ENCODE measurements around the gene LDB3.
"Not testable (repeated sequence)": the region's sequence is repeated elsewhere in the genome, so short reads cannot be mapped to it uniquely, and the experiment has no call there.

Gene LDB3

DNA sequence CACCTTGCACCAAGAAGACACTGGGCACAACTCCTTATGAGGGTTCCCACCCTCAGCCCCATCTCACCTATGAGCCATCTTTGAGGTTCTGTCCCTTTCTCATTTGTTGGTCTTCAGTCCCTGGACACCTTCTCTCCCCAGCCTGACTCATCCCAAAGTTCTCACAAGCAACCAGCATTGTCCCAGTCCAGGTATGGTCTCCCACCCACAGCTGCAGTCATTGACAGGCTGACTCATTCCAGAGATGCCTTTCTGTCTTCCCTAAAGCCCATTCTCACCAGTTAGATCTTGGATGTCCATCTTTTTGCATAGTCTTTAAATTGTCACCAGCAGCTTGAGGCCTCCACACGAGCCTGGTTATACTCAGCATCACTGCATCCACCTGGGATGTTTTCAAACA lies 61.4 kb downstream of the LDB3 start:
- Histone ChIP-seq H3K4me3 (ENCODE audit: low read length) (no peak overlapping the region), H3K4me1 (ENCODE audit: insufficient read depth, low read length) (no peaks in the 10 kb centered on the region), H2AFZ (ENCODE audit: low read depth, low read length) (no peak overlapping the region), H3K27me3 (ENCODE audit: insufficient read depth, low read length) (no peaks in the 10 kb centered on the region), H3K9me3 (ENCODE audit: low read length) (no peaks in the 10 kb centered on the region), H3K36me3 (ENCODE audit: insufficient read depth, low read length) (no peaks in the 10 kb centered on the region)

- Histone ChIP-seq H3K9me3 (ENCODE audit: low read length) (no peaks in the 10 kb centered on the region), H2AFZ (ENCODE audit: low read depth, low read length) (no peak overlapping the region), H3K4me1 (ENCODE audit: insufficient read depth, low read length) (no peaks in the 10 kb centered on the region), H3K4me3 (ENCODE audit: low read length) (no peak overlapping the region), H3K36me3 (ENCODE audit: insufficient read depth, low read length) (no peaks in the 10 kb centered on the region), H3K27me3 (ENCODE audit: insufficient read depth, low read length) (no peaks in the 10 kb centered on the region)
Observed at GRCh38 chr10:86730227-86730626, 61.9 kb downstream of the LDB3 start.

DNA sequence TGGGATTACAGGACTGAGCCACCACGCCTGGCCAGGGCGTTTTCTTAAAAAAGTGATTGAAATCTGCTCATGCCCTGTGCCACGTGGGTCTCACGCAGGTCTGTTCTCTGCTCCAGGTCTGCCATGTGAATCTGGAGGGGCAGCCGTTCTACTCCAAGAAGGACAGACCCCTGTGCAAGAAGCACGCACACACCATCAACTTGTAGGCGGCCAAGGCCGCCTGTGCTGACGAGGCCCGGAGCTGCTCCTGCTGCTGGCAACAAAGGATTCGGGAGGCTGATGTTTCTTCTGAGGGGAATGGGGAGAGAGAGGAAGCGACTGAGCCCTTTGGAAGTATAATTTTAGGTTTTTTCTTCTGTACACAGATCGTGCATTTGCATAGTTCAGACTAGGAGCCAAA lies 64.5 kb downstream of the LDB3 start:
- Histone ChIP-seq H3K27me3 (ENCODE audit: insufficient read depth, low read length) (no peaks in the 10 kb centered on the region), H3K9me3 (ENCODE audit: low read length) (no peaks in the 10 kb centered on the region), H3K4me1 (ENCODE audit: insufficient read depth, low read length) (no peaks in the 10 kb centered on the region), H3K4me3 (ENCODE audit: low read length) (no peak overlapping the region), H3K36me3 (ENCODE audit: insufficient read depth, low read length) (no peaks in the 10 kb centered on the region), H2AFZ (ENCODE audit: low read depth, low read length) (no peak overlapping the region)

DNA sequence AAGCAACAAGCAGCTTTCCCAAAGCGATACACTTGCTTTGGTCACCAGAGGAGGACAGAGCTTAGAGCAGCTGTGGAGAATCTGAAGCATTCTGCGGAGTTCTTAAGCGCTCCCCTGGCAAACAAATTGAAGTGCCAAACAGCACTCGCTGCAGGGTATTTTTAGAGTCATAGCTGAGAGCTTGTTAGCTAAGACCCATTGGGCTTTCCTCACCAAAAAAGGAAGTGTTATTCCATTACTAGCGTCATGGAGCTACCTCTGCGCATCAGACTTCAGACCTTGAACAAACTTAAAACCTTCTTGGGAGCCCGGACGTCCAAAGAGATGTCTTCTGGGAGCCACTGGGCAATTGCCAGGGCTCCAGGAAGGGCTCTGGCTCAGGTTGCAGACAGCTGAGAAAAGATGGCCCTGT lies 65.0 kb downstream of the LDB3 start:
- H2AFZ ChIP-seq (ENCODE audit: low read depth, low read length) = no peak overlapping the region
- no peaks in the 10 kb centered on the region for H3K9me3 ChIP-seq (ENCODE audit: low read length)
- no peaks in the 10 kb centered on the region for H3K27me3 ChIP-seq (ENCODE audit: insufficient read depth, low read length)
- H3K4me1 ChIP-seq (ENCODE audit: insufficient read depth, low read length) = no peaks in the 10 kb centered on the region
- H3K36me3 ChIP-seq (ENCODE audit: insufficient read depth, low read length) = no peaks in the 10 kb centered on the region
- no peak overlapping the region for H3K4me3 ChIP-seq (ENCODE audit: low read length)

GRCh38 chr10:86734207-86734988 lies 66.1 kb downstream of the LDB3 start:
- no peaks in the 10 kb centered on the region for H3K9me3 ChIP-seq (ENCODE audit: low read length)
- no peaks in the 10 kb centered on the region for H3K27me3 ChIP-seq (ENCODE audit: insufficient read depth, low read length)
- no peaks in the 10 kb centered on the region for H3K36me3 ChIP-seq (ENCODE audit: insufficient read depth, low read length)
- H2AFZ ChIP-seq (ENCODE audit: low read depth, low read length) = no peak overlapping the region
- no peak overlapping the region for H3K4me3 ChIP-seq (ENCODE audit: low read length)
- H3K4me1 ChIP-seq (ENCODE audit: insufficient read depth, low read length) = no peaks in the 10 kb centered on the region

- H2AFZ ChIP-seq (ENCODE audit: low read depth, low read length); H3K4me3 ChIP-seq (ENCODE audit: low read length); H3K4me1 ChIP-seq (ENCODE audit: insufficient read depth, low read length); H3K9me3 ChIP-seq (ENCODE audit: low read length); H3K36me3 ChIP-seq (ENCODE audit: insufficient read depth, low read length); H3K27me3 ChIP-seq (ENCODE audit: insufficient read depth, low read length): not testable (repeated sequence)
Observed at GRCh38 chr10:86735278-86735677, 67.0 kb downstream of the LDB3 start.

DNA sequence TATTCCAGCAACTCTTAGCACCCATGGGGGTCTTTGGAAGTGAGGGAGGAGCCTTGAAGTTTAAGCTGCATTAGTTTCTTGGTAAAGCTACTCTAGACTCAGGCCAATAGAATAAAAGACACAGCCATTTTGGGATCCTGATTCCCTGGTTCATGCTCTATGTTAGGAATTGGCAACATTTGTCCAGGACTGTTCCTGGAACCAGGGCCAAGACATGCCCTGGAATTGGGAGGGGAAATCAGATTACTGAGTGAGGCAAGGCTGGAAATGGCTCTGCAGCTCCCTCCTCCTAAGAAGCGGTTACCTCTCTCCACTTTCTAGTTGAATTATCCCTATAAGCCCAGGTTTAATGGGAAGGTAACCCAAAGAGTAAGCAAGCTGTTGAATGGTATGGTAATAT lies 73.9 kb downstream of the LDB3 start:
- H3K36me3 ChIP-seq (ENCODE audit: insufficient read depth, low read length) = no peaks in the 10 kb centered on the region
- no peaks in the 10 kb centered on the region for H3K9me3 ChIP-seq (ENCODE audit: low read length)
- H3K27me3 ChIP-seq (ENCODE audit: insufficient read depth, low read length) = no peaks in the 10 kb centered on the region
- H3K4me1 ChIP-seq (ENCODE audit: insufficient read depth, low read length) = no peaks in the 10 kb centered on the region
- no peak overlapping the region for H3K4me3 ChIP-seq (ENCODE audit: low read length)
- no peak overlapping the region for H2AFZ ChIP-seq (ENCODE audit: low read depth, low read length)

DNA sequence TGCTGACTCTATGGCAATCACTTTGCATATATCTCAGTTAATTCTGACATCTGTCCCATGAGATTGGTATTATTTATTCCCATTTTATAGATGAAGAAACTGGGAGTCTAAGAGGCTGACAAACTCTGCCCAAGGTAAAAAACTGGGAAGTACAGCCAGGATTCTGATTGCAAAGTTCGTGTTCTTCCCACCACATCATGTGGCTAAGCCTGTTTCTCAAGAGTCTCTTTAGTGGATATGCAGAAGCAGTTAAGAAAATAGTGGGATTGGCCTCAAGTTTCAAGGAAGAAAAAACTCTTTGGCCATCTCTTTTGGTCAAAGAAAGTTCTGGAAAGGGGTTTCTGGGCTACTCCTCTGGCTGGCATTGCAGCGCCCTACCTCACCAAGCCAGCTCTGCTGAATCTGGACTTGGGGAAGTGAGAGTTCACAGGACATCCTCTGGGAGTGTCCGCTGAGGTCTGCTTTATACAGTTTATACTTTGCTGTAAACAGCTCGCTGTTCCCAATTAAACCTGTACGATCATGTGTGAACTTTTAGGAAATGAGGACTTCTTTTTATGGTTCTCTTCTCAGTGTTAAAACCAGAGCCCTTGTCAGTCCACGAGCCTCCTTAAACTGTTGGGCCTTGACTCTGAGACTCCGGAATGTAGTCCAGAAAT lies 75.9 kb downstream of the LDB3 start:
- H3K27me3 ChIP-seq (ENCODE audit: insufficient read depth, low read length) = no peaks in the 10 kb centered on the region
- peaks cover 5% of the 10 kb centered on the region for H3K4me1 ChIP-seq (ENCODE audit: insufficient read depth, low read length)
- no peak overlapping the region for H3K4me3 ChIP-seq (ENCODE audit: low read length)
- H2AFZ ChIP-seq (ENCODE audit: low read depth, low read length) = no peak overlapping the region
- no peaks in the 10 kb centered on the region for H3K36me3 ChIP-seq (ENCODE audit: insufficient read depth, low read length)
- H3K9me3 ChIP-seq (ENCODE audit: low read length) = no peaks in the 10 kb centered on the region

DNA sequence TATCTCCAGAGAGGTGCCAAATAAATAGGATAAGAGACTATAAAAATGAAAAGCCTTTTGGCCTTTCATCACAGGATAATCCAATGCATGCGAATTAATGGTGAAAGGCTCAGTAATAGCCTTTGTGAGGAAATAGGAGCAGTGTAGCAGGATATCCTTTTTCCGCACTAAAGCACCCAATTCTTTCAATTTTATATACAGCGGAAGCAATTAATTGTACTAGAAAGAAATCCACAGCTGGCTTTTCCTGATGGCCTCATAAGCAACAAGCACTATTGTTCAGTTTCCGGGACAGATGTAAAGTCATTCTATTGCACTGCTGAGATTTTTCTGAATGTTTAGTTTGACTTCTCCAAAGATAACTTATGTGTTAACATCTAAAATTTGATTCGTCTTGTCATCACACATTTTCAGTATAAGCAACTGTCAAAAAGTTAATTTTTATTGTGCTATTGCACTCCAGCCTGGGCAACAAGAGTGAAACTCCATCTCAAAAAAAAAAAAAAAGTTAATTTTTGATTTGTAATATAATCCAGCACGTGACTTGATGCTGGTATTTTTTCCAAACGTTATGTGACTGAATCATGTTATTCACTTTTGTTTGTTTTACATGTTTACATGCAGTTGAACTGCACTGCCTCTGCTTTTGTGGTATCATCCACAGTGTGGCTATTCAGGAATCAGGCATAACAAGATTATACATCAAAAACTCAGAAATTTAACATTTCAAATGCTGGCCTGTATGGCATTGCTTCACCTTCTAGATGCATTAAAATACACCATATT lies 79.7 kb downstream of the LDB3 start:
- Histone ChIP-seq H3K9me3 (ENCODE audit: low read length) (no peaks in the 10 kb centered on the region), H3K4me1 (ENCODE audit: insufficient read depth, low read length) (peaks cover 7% of the 10 kb centered on the region), H3K36me3 (ENCODE audit: insufficient read depth, low read length) (no peaks in the 10 kb centered on the region), H2AFZ (ENCODE audit: low read depth, low read length) (no peak overlapping the region), H3K27me3 (ENCODE audit: insufficient read depth, low read length) (no peaks in the 10 kb centered on the region), H3K4me3 (ENCODE audit: low read length) (no peak overlapping the region)

- H3K4me3 ChIP-seq (ENCODE audit: low read length) = no peak overlapping the region
- H3K27me3 ChIP-seq (ENCODE audit: insufficient read depth, low read length) = no peaks in the 10 kb centered on the region
- H3K9me3 ChIP-seq (ENCODE audit: low read length) = no peaks in the 10 kb centered on the region
- H3K36me3 ChIP-seq (ENCODE audit: insufficient read depth, low read length) = no peaks in the 10 kb centered on the region
- peaks cover 10% of the 10 kb centered on the region for H3K4me1 ChIP-seq (ENCODE audit: insufficient read depth, low read length)
- no peak overlapping the region for H2AFZ ChIP-seq (ENCODE audit: low read depth, low read length)
Observed at GRCh38 chr10:86749854-86750253, 81.5 kb downstream of the LDB3 start.

- H3K4me3 ChIP-seq (ENCODE audit: low read length) = no peak overlapping the region
- no peaks in the 10 kb centered on the region for H3K9me3 ChIP-seq (ENCODE audit: low read length)
- peaks cover 10% of the 10 kb centered on the region for H3K4me1 ChIP-seq (ENCODE audit: insufficient read depth, low read length)
- H3K36me3 ChIP-seq (ENCODE audit: insufficient read depth, low read length) = no peaks in the 10 kb centered on the region
- no peak overlapping the region for H2AFZ ChIP-seq (ENCODE audit: low read depth, low read length)
- no peaks in the 10 kb centered on the region for H3K27me3 ChIP-seq (ENCODE audit: insufficient read depth, low read length)
Observed at GRCh38 chr10:86751477-86751876, 83.2 kb downstream of the LDB3 start.

DNA sequence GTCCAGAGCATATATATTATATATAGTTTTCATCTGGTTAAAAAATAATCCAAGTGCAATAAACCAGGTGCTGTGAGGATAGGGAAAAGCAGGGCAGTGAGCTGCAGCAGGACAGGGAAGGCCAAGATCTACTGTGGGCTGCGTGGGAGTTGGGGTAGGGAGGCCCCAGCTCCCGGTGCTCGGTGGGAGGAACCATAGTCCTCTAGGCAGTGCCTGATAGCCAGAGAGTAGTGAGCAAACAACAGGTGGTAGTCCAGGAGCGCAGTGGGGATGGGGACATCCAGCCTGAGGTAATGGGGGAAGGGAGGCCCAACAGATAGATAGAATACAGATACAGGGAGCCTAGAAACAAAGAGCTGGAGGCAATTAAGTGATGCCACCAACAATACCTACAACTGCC lies 84.0 kb downstream of the LDB3 start:
- Histone ChIP-seq H2AFZ (ENCODE audit: low read depth, low read length) (no peak overlapping the region), H3K36me3 (ENCODE audit: insufficient read depth, low read length) (no peaks in the 10 kb centered on the region), H3K4me1 (ENCODE audit: insufficient read depth, low read length) (peaks cover 10% of the 10 kb centered on the region), H3K4me3 (ENCODE audit: low read length) (no peak overlapping the region), H3K9me3 (ENCODE audit: low read length) (no peaks in the 10 kb centered on the region), H3K27me3 (ENCODE audit: insufficient read depth, low read length) (no peaks in the 10 kb centered on the region)

- Histone ChIP-seq H2AFZ (ENCODE audit: low read depth, low read length) (no peak overlapping the region), H3K4me1 (ENCODE audit: insufficient read depth, low read length) (peaks cover 5% of the 10 kb centered on the region), H3K4me3 (ENCODE audit: low read length) (no peak overlapping the region), H3K9me3 (ENCODE audit: low read length) (no peaks in the 10 kb centered on the region), H3K27me3 (ENCODE audit: insufficient read depth, low read length) (no peaks in the 10 kb centered on the region), H3K36me3 (ENCODE audit: insufficient read depth, low read length) (no peaks in the 10 kb centered on the region)
Observed at GRCh38 chr10:86753051-86753450, 84.7 kb downstream of the LDB3 start.
